BE2C (cell line): ENCODE results near the gene WSCD1. TPM values are rescaled to one million over a fixed set of nuclear protein-coding genes. Genes with fewer than 3 reads are reported as not detected.

Source experiments
- DNase-seq: peaks from one replicate; pipeline ENCODE4 v3.0.0-alpha.2; 2020
- H3K27me3 ChIP-seq: fragments of 250-450 bp; sonication (Bioruptor Pico); 2 replicates; pipeline ENCODE4 v1.5.1; 2020; ENCODE audit warnings: mild to moderate bottlenecking
- H3K36me3 ChIP-seq: fragments of 250-450 bp; sonication (Bioruptor Pico); 2 replicates; pipeline ENCODE4 v1.5.1; 2020; ENCODE audit warnings: mild to moderate bottlenecking
- H3K4me1 ChIP-seq: fragments of 250-450 bp; sonication (Bioruptor Pico); 2 replicates; pipeline ENCODE4 v1.5.1; 2020
- H3K4me3 ChIP-seq: 2 replicates; pipeline ENCODE4 v1.5.1; 2011; ENCODE audit warnings: low read depth, low read length
- H3K9me3 ChIP-seq: fragments of 250-450 bp; sonication (Bioruptor Pico); 2 replicates; pipeline ENCODE4 v1.5.1; 2020
- polyA plus RNA-seq: library from polyadenylated mRNA; unstranded; fragments of >200 nt; gene quantifications from one replicate; pipeline ENCODE4 v1.2.1, GENCODE V29; 2012; ENCODE audit warnings: low read depth, missing spikeins; ENCODE audit not compliant: insufficient read length, insufficient read depth
- TF ChIP-seq, protein P1 (sequence below): IDR thresholded peaks from 2 replicates; pipeline ENCODE4 v1.5.1; 2012; ENCODE audit warnings: mild to moderate bottlenecking, low read depth, low read length

Gene WSCD1
- polyA plus RNA-seq, result not detected

DNA sequence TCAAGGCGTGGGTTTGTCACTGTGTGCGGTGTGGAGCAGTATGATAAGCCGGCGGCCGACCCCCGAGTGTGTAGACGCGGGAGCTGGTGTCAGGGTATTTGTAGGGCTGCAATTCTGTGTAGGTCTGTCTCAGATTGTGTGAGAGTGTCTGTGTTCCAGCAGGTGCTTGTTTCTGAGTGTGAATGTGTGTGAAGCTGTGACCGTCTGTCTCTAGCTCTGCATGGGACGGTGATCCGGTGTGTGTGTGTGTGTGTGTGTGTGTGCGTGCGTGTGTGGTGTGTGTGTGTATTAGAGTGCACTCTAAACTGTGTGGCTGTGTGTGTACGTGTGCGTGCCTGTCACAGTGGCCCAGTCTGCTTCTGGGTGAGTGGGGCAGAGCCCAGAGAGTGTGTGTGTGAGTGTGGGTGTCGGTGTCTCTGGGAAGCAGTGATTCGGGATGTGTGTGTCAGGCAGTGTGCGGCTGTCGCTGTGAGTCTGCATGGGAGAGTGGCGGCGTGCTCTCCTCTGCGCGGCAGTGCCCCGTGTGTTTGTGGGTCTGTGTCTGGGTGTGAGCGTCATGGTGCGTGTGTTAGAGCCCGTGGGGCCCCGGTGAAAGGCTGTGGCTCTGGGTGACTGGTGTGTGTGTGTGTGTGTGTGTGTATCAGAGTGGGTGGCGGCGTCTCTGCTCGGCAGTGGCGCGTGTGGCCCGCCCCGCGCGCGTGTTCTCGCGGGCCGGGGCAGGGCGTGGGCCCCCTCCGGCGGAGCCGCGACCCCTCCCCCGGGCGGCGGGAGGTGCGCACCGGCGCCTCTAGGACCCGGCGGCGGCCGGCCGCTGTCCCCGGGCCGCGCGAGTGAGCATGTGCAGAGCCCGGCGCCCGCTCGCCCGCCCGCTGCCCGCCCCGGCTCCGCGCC lies at the start of gene WSCD1:
Gene WSCD1 (plus strand): TSS at position 841 of the 891 bp plus-strand sequence. CDS start 10,280 bp downstream, outside the sequence.
- Histone ChIP-seq H3K4me3 (no peak within 1 kb of the TSS), H3K4me1 (no peaks in the 10 kb centered on the region), H3K36me3 (no peaks in the 10 kb centered on the region), H3K27me3 (peaks cover 22% of the 10 kb centered on the region), H3K9me3 (no peaks in the 10 kb centered on the region)
- TF ChIP-seq, protein P1, sequence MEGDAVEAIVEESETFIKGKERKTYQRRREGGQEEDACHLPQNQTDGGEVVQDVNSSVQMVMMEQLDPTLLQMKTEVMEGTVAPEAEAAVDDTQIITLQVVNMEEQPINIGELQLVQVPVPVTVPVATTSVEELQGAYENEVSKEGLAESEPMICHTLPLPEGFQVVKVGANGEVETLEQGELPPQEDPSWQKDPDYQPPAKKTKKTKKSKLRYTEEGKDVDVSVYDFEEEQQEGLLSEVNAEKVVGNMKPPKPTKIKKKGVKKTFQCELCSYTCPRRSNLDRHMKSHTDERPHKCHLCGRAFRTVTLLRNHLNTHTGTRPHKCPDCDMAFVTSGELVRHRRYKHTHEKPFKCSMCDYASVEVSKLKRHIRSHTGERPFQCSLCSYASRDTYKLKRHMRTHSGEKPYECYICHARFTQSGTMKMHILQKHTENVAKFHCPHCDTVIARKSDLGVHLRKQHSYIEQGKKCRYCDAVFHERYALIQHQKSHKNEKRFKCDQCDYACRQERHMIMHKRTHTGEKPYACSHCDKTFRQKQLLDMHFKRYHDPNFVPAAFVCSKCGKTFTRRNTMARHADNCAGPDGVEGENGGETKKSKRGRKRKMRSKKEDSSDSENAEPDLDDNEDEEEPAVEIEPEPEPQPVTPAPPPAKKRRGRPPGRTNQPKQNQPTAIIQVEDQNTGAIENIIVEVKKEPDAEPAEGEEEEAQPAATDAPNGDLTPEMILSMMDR, result no peak
- DNase-seq, result no peak

DNA sequence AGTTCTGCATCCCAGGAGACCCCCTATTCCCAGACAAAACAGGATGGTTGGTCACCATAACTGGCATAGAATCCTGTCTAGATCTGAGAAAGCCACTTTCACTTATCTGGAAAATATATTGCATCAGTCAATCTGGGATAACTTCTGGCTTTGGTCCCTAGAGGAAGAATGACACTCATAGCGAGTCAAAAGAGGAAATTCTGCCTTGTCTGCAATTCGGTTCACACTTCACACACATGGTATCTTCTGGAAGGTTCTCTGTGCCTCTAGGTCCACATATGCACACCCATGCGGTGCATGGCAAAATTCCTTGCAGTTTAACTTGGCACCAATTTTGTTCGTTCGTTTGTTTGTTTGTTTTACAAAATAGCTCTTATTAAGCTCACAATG lies 49.2 kb upstream of the WSCD1 start:
- Histone ChIP-seq H3K4me3 (no peak overlapping the region), H3K36me3 (no peaks in the 10 kb centered on the region), H3K27me3 (no peaks in the 10 kb centered on the region), H3K4me1 (no peaks in the 10 kb centered on the region), H3K9me3 (no peaks in the 10 kb centered on the region)
- no peak for DNase-seq
- TF ChIP-seq, protein P1, result no peak

DNA sequence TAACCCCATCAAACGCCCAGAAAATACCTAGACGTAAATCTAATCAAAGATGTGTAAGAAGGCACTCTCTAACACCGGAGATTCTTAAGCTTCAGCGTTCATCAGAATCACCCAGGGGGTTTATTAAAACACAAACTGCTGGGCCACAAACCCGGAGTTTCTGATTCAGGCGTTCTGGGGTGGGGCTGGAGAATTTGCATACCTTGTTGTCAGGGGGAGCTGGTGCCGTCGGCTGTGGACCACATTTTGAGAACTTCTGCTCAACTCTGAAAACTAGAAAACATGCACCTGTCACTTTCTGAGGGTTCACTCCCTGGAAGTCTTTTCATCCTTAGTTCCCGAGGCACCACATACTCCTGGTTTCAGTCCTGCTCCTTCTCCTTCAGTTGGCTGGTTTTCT lies 48.6 kb upstream of the WSCD1 start:
- Histone ChIP-seq H3K4me1 (no peaks in the 10 kb centered on the region), H3K27me3 (no peaks in the 10 kb centered on the region), H3K36me3 (no peaks in the 10 kb centered on the region)

DNA sequence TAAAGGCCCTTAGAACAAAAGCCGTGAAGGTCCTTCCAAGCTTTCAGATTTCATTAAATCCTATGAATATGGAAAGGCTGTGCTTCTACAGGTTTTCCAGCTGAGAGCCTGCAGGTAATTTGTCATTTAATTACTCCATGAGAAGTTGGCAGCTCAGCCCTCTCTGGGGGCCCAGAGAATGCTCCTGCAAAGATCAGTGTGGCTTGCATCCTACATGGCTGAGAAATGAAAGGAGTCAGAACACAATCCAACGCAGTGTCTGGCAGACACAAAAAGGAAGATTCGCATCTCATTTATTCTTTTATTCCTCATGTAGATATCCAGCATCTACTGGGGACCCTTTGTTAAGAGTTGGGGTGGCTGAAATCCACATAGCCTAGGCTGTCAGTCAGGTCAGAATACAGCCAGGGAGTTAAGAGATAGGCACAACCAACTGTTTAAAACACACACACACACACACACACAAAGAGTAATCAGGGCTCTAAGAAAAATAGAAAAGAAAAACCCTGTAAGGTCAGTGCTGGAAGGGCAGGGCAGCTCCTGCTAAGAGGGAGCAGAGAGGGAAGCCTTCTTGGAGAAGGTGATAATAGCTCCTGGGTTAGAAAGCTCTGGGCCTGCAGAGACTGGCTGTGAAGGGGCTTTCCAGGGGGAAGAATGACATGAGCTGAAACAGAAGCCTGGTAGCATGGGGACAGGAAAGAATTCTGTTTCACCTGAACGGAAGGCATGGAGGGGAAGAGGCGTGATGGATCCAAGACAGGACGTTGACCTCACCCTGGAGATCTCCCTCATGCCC lies 46.9 kb upstream of the WSCD1 start:
- TF ChIP-seq, protein P1, result no peak
- DNase-seq, result no peak
- Histone ChIP-seq H3K9me3 (no peaks in the 10 kb centered on the region), H3K36me3 (no peaks in the 10 kb centered on the region), H3K4me1 (no peaks in the 10 kb centered on the region), H3K27me3 (no peaks in the 10 kb centered on the region), H3K4me3 (no peak overlapping the region)

More for the DNA sequence above, 48.6 kb upstream of the WSCD1 start:
- no peaks in the 10 kb centered on the region for H3K9me3 ChIP-seq
- no peak for DNase-seq
- H3K4me3 ChIP-seq, result no peak overlapping the region
- TF ChIP-seq, protein P1, result no peak

DNA sequence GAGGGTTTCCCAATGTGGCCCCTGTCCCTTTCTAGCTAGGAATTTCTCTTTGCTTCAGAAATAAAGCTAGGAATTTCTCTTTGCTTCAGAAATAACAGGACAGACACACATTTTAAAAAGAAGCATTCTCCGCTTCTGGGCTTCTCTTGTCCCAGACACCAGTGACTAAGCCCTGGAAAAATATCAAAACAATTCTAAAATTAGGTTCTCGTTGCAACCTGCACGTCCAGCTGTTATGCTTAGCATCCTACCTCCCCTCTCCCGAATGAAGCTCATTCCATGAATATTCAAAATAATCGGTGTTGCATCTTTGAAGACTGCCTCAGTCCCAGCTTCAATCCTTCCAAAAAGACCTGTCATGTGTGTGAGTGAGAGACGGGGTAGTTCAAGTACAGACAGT lies 45.6 kb upstream of the WSCD1 start:
- Histone ChIP-seq H3K4me3 (no peak overlapping the region), H3K9me3 (no peaks in the 10 kb centered on the region), H3K4me1 (no peaks in the 10 kb centered on the region), H3K36me3 (no peaks in the 10 kb centered on the region), H3K27me3 (no peaks in the 10 kb centered on the region)
- DNase-seq, result no peak
- TF ChIP-seq, protein P1, result no peak
